Glutamatergic neuron (in vitro differentiated cells): Measurements from ENCODE around the gene MAPK8. TPM values are rescaled to one million over a fixed set of nuclear protein-coding genes. Genes with fewer than 3 reads are reported as not detected.

Experiments used
- DNase-seq: peaks from one replicate; pipeline ENCODE4 v3.0.0; 2022
- H3K27ac Mint-ChIP-seq: one replicate; pipeline ENCODE4 v1.8.0; 2020; ENCODE audit warnings: mild to moderate bottlenecking, mixed read lengths, inconsistent platforms; ENCODE audit not compliant: unreplicated experiment
- H3K27me3 Mint-ChIP-seq: one replicate; pipeline ENCODE4 v1.8.0; 2020; ENCODE audit warnings: mild to moderate bottlenecking, moderate library complexity, mixed read lengths, inconsistent platforms; ENCODE audit not compliant: unreplicated experiment
- H3K36me3 Mint-ChIP-seq: one replicate; pipeline ENCODE4 v1.8.0; 2020; ENCODE audit warnings: mild to moderate bottlenecking, mixed read lengths, inconsistent platforms; ENCODE audit not compliant: unreplicated experiment
- H3K4me1 Mint-ChIP-seq: one replicate; pipeline ENCODE4 v1.8.0; 2020; ENCODE audit warnings: mild to moderate bottlenecking, low read depth, mixed read lengths, inconsistent platforms; ENCODE audit not compliant: unreplicated experiment
- H3K4me3 Mint-ChIP-seq: one replicate; pipeline ENCODE4 v1.8.0; 2020; ENCODE audit warnings: mild to moderate bottlenecking, mixed read lengths, inconsistent platforms; ENCODE audit not compliant: unreplicated experiment
- H3K9me3 Mint-ChIP-seq: one replicate; pipeline ENCODE4 v1.8.0; 2020; ENCODE audit warnings: mild to moderate bottlenecking, moderate library complexity, mixed read lengths, inconsistent platforms; ENCODE audit not compliant: unreplicated experiment
- total RNA-seq: library from RNA; stranded (reverse); fragmentation: NEBNext Ultra II Directional; extraction: Animal tissue kit (Norgen Biotek cat#: 25700); gene quantifications from one replicate; pipeline ENCODE4 v1.2.1, GENCODE V29; 2021; ENCODE audit not compliant: unreplicated experiment
- TF ChIP-seq, protein P1 (sequence below): fragments of 200-600 bp; sonication (generic); IDR thresholded peaks from one replicate; pipeline ENCODE4 v1.5.0; 2021; ENCODE audit not compliant: partially characterized antibody, unreplicated experiment

MAPK8 gene
- total RNA-seq, 1 donor from 2014 or later, result 317 TPM

- Mint-ChIP-seq H3K27me3 (no peaks in the 10 kb centered on the region), H3K4me1 (peaks cover 14% of the 10 kb centered on the region), H3K27ac (no peak overlapping the region), H3K4me3 (no peak overlapping the region), H3K9me3 (peaks cover 2% of the 10 kb centered on the region), H3K36me3 (no peaks in the 10 kb centered on the region)
- TF ChIP-seq, protein P1, sequence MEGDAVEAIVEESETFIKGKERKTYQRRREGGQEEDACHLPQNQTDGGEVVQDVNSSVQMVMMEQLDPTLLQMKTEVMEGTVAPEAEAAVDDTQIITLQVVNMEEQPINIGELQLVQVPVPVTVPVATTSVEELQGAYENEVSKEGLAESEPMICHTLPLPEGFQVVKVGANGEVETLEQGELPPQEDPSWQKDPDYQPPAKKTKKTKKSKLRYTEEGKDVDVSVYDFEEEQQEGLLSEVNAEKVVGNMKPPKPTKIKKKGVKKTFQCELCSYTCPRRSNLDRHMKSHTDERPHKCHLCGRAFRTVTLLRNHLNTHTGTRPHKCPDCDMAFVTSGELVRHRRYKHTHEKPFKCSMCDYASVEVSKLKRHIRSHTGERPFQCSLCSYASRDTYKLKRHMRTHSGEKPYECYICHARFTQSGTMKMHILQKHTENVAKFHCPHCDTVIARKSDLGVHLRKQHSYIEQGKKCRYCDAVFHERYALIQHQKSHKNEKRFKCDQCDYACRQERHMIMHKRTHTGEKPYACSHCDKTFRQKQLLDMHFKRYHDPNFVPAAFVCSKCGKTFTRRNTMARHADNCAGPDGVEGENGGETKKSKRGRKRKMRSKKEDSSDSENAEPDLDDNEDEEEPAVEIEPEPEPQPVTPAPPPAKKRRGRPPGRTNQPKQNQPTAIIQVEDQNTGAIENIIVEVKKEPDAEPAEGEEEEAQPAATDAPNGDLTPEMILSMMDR, result no peak
- DNase-seq, result no peak
Measured at GRCh38 chr10:48324580-48324979, 18.1 kb downstream of the MAPK8 start.

GRCh38 chr10:48330269-48330668 is 23.8 kb downstream of the MAPK8 start:
- no peak overlapping the region for H3K4me3 Mint-ChIP-seq
- peaks cover 31% of the 10 kb centered on the region for H3K36me3 Mint-ChIP-seq
- TF ChIP-seq, protein P1, result no peak
- DNase-seq, result no peak
- peaks cover 2% of the 10 kb centered on the region for H3K9me3 Mint-ChIP-seq
- no peak overlapping the region for H3K27ac Mint-ChIP-seq
- H3K27me3 Mint-ChIP-seq, result peaks cover 2% of the 10 kb centered on the region
- peaks cover 11% of the 10 kb centered on the region for H3K4me1 Mint-ChIP-seq

DNA sequence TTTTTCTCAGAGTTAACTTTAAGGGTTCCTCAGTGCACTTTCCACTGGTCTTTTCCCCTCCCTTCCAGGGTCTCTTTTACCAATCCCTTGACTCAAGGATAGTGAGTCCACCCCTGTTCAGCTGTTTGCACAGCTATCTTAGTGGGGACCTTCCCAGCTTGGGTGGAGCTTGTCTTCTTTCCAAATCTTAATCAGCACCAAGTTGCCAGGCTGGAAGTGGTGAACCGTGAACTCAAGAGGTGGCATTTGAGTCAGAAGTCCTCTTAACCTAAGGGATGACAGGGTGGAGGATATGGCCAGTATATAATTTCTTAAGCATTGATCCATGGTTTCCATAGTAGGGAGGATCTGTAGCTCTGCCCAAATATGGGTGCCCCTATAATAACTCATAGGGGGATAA is 25.0 kb downstream of the MAPK8 start:
- Mint-ChIP-seq H3K36me3 (peaks cover 31% of the 10 kb centered on the region), H3K27ac (no peak overlapping the region), H3K4me3 (no peak overlapping the region), H3K4me1 (peaks cover 9% of the 10 kb centered on the region), H3K27me3 (peaks cover 2% of the 10 kb centered on the region), H3K9me3 (peaks cover 2% of the 10 kb centered on the region)
- DNase-seq, result no peak
- TF ChIP-seq, protein P1, result no peak

GRCh38 chr10:48332166-48332870 is 25.8 kb downstream of the MAPK8 start:
- H3K27me3 Mint-ChIP-seq, result peaks cover 2% of the 10 kb centered on the region
- H3K4me3 Mint-ChIP-seq, result no peak overlapping the region
- H3K36me3 Mint-ChIP-seq, result peaks cover 31% of the 10 kb centered on the region

DNA sequence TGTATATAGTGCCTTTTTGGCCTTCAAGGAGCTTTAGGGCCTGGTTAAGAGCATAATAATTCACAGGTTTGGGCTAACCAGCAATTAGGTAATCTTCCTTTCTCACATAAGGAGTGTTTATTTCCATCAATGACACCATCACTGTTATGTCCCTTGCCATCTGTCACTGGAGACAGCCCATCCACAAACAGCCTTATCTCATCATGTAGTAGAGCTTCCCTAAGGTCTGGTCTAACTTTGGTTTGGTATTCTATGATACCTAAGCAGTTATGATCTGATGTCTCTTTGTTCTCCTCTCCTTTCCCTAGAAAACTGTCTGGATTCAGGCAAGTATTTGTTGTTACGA is 26.4 kb downstream of the MAPK8 start:
- no peak for DNase-seq
- Mint-ChIP-seq H3K9me3 (peaks cover 4% of the 10 kb centered on the region), H3K4me1 (peaks cover 9% of the 10 kb centered on the region), H3K27me3 (peaks cover 2% of the 10 kb centered on the region), H3K36me3 (peaks cover 31% of the 10 kb centered on the region), H3K27ac (peak overlapping the region; percentile 2), H3K4me3 (no peak overlapping the region)
- TF ChIP-seq, protein P1, result no peak

More at GRCh38 chr10:48332166-48332870, 25.8 kb downstream of the MAPK8 start:
- DNase-seq, result no peak
- Mint-ChIP-seq H3K9me3 (peaks cover 2% of the 10 kb centered on the region), H3K4me1 (peaks cover 9% of the 10 kb centered on the region), H3K27ac (no peak overlapping the region)
- TF ChIP-seq, protein P1, result no peak
